GM23338 (cell line): ENCODE measurements around the gene NCCRP1.

ENCODE experiments used
- POLR2AphosphoS5 ChIP-seq: IDR thresholded peaks from 2 replicates; pipeline ENCODE4 v1.6.1; 2016; ENCODE audit warnings: antibody characterized with exemption, low read depth
- TF ChIP-seq, protein P1 (sequence below), 2 experiments: fragments of 200-600 bp in 1 of 2; sonication (generic) in 1 of 2; conservative IDR thresholded peaks; 2 replicates each; pipeline versions ENCODE4 v1.5.1 to v1.6.1; 2016 to 2017; ENCODE audit warnings: antibody characterized with exemption in 2 of 2, low read depth in 2 of 2, mild to moderate bottlenecking in 2 of 2, moderate library complexity in 1 of 2

DNA sequence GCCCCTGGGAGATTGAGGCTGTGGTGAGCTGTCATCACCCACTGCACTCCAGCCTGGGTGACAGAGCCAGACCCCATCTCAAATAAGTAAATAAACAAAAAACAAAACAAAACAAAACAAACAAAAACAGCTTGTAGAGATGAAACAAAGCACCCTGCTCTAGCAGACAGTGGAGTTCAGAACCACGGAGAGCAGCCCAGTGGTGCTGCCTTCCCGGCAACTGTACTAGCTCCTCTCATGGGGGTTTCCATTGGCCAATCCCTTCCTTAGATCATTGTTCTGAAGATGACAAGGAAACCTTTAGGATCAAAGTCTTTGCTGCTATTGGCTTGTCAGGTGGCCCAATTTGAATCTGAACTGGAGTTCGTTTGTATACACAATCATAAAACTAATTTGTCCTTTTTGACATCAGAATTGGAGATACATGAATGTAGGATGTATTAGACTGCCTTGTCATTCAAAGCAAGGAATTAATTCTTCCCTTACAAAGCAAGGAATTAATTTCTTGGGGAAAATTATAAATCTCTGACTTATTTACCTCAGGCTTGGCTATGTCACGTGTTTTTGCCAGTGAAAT lies 27.0 kb downstream of the NCCRP1 start:
- TF ChIP-seq, protein P1, sequence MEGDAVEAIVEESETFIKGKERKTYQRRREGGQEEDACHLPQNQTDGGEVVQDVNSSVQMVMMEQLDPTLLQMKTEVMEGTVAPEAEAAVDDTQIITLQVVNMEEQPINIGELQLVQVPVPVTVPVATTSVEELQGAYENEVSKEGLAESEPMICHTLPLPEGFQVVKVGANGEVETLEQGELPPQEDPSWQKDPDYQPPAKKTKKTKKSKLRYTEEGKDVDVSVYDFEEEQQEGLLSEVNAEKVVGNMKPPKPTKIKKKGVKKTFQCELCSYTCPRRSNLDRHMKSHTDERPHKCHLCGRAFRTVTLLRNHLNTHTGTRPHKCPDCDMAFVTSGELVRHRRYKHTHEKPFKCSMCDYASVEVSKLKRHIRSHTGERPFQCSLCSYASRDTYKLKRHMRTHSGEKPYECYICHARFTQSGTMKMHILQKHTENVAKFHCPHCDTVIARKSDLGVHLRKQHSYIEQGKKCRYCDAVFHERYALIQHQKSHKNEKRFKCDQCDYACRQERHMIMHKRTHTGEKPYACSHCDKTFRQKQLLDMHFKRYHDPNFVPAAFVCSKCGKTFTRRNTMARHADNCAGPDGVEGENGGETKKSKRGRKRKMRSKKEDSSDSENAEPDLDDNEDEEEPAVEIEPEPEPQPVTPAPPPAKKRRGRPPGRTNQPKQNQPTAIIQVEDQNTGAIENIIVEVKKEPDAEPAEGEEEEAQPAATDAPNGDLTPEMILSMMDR (conservative IDR thresholded peaks at IDR 0.05; ENCODE audit: low read depth in 2 of 2), result no peak
- TF ChIP-seq POLR2AphosphoS5, result no peak
